Central memory CD4-positive, alpha-beta T cell (primary cell): ENCODE measurements around the gene TPP1.

ENCODE experiments used
- DNase-seq: peaks from one replicate; pipeline ENCODE4 v3.0.0; 2022

TPP1 gene

DNA sequence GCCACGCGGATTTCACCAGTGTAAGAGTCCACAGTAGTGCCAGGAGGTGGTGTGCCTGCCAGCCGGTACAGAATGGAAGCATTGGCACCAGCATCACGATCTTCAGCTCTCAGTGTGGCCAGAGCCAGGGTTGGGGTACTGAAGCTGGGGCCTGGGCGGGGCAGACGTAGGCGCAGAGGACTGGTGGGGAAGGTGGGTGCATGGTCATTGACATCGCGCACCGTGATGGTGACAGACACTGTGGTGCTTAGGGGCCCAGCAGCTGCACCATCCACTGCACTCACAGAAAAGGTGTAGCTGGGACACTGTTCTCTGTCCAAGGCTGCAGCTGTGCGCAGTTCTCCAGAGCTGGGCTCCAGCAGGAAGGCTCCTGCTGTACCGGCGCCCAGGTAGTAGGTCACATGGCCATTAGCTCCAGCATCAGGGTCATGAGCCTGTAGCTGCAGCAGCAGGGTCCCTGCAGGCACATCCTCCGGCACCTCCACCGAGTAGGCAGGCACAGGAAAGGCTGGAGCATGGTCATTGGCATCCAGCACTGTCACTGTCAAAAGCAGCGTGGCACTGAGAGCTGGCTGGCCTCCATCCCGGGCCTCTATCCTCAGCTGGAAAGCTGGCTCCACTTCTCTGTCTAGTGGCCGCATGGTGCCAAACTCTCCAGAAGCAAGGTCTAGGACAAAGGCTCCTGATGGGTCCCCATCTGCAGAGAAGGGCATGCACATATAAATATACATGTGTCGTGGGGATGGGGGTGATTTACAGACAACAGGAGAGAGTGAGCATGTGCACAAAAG is 7.9 kb upstream of the TPP1 start:
- DNase-seq: no peak

DNA sequence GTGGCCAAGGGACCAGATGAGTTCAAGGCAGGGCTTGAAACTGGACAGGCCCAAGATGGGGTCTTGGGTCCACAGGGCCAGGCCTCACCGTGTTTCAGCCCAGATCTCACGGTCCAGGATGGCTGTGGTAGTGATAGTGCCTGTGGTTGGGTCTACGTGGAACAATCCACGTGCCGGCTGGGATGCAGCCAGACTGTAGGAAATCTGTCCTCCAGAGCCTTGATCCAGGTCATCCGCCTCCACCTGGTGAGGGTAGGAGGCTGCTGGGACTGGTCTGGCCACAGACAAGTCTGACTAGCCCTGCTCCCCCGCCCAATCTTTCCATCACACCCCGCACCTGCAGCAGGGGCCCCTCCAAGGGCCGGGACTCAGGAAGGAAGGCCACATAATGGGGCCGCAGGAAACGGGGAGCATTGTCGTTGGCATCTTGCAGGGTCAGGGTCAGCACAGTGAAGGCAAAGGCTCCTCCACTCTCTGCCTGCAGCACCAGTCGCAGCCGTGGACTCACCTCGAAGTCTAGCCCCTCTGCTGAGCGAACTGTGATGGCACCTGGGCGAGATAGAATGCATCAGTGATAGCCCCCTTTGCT is 6.7 kb upstream of the TPP1 start:
- DNase-seq: no peak

DNA sequence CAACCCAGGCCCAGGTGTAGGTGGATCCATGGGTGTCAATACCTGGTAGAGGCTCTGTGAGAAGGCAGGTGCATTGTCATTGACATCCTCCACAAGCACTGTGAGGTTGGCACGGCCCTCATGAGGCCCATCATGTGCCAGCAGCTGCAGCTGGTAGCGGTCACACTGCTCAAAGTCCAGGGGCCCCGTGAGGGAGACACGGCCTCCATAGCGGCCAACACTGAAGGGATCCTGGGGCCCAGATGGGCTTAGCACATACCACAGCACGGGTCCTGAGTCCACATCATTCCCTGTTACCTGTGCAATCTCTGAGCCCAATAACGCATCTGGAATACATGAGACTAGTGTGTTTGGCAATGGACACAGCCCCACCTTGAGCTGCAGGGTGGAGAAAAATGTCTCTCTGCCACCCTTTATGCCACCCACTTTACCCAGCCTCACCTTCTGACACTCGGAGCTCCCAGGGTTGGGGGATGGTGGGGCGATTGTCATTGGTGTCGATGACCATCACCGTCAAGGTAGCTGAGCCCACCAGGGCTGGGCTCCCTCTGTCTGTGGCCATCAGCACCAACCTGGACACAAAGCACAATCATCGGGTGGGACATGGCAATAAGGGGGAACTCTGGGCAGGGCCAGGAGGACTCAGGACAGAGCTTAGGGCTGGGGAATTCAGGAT is 6.1 kb upstream of the TPP1 start:
- no peak for DNase-seq

DNA sequence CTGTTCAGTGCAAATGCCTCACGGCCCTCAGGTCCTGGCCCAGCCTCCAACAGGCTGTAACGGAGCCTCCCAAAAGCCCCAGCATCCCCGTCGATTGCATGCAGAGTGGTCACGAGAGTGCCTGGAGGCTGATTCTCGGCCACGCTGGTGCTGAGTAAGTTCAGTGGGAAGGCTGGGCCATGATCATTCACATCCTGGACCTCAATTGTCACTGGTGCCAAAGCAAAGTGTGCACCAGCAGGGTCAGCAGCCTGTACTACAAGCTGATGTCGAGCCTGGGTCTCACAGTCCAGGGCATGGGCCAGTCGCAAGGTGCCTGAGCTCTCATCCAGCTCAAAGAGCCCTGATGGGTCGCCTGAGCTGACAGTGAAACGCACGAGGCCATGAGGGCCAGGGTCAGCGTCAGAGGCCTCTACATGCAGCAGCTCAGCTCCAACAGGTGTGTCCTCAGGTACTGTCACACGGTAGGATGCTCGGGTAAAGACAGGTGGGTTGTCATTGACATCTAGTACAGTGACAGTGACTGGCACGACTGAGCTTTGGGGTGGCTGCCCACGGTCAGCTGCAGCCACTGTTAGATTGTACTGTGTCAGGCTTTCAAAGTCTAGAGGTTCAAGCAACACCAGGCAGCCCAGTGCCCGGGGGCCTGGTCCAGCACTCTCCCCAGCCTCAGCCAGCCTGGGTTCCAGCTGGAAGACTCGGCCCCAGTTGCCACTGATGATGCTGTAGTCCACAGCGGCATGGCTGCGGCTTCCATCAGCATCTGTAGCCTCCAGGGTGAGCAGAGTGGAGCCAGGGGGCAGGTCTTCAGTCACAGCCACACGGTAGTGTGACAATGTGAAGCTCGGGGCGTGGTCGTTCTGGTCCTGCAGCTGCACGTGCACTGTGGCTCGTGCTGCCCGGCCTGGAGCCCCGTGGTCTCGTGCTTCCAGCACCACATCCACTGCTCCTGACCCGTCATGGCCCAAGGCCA is 4.5 kb upstream of the TPP1 start:
- no peak for DNase-seq

DNA sequence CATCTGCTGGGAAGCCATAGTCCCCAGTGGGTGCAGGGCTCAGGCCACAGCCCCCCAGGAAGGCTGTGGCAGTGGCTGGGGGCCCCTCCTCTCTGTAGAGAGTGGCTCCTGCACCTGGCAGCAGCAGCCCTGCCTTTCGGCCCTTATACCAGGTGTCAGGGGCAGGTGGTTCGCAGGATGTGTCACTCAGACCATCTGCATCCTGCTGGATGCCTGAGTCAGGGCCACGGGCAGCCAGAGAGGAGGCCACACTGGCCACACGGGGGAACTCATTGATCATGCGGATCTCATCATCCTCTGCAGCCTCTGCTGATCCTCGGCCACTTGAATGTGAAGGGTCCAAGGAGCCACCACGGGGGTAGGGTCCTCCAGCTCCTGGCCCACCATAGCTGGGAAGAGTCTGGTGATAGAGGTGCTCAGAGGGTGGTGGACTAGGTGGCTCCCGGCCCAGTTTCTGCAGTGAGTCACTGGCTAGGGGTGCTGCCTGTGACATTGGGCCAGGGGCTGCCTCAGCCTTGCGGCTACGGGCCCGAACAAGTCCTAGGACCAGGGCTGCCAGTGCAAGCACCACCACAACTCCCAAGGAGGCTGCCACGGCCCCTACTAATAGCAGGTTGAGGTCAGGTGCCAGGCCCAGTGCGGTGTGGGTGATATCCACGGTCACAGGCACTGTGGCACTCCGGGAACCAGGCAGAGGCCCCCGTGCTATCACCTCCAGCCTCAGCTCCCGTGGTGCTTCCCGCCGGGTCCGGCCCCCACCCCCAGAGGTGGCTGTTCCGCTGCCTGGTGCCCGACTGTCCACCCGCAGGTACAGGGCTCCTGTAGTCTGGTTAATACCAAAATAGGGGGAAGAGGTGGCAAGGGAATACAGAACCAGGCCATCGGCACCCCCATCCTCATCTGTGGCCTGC is 3.3 kb upstream of the TPP1 start:
- no peak for DNase-seq

DNA sequence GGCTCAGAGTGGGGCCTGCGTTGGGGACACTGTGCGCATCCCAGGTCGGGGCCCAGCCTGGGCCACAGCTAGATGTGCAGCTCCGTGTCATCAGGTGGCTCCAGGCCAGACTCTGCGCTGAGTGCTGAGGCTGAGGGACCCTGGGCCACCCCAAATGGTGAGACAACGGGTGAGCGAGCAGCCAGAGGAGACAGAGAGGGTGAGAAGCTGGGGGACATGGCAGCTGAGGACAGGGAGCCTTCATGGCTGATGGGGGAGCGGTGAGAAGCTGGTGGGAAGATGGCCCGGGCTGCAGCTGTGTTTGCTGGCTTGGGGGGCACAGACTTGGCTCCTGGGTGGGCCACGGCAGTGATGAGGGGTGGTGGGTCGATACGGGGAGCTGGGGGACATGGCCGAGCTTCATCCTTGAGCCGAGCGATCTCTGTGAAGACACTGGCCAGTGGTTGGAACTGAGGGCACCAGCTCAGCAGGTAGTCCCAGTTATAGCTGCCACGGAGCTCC is 2.5 kb upstream of the TPP1 start:
- no peak for DNase-seq

DNA sequence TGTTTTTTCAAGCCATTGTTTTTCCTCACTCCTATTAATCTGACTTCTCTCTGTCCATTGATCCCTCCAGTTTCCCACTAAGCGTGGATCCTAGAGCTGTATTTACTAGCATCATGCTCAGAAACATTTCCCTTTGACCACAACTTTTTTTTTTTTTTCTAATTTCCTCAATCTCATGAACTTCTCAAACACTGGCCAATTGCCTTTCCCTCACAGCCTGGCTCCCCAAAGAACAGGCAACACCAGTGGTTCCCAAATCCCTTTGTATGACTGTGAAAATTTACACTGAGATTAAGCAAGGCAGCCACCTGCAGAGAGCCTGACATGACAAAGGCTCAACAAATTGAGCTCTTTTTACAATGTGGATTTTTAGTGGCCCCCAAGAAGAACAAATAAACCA is 1.4 kb upstream of the TPP1 start:
- DNase-seq: no peak

DNA sequence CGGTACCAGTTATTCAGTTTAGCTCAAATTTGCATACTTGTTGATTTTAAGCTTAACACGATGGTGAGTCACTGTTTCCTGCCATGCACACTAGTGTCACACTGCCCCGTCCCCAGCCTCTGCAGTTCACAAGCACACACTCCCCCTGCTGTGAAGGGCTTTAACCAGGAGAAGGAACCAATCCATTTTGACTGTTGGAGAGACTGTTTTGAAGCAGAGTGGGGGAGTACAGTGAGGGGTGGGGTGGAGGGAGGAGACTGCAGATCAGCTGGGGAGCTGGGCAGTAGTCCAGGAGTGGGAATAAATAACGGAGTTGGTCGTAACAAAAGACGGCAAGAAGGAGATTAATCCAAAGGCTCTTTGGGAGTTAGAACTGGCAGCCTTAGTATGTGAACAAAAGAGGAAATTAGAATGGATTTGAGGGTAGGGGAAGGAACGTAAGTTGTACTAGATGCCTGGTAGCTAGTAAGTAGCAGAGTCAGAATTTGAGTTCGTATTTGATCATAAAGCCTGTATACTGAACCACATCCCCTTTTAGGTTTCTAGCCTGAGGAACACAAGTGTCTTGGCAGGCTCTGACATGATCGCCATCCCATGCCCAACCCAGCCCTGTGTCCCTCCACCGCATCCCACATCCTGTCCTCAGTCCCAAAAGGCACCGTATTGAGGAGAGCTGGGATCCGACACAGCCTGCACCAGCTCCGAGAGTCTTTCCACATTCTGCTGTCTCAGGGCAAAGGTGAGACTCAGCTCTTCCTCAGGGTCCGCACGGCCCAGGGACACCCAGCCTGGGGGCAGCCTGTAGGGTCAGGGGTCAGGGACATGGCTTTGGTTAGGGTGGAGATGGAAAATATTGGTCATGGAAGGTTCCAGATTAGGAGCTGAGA is 862 bp downstream of the TPP1 start:
- DNase-seq: peak; percentile 45

DNA sequence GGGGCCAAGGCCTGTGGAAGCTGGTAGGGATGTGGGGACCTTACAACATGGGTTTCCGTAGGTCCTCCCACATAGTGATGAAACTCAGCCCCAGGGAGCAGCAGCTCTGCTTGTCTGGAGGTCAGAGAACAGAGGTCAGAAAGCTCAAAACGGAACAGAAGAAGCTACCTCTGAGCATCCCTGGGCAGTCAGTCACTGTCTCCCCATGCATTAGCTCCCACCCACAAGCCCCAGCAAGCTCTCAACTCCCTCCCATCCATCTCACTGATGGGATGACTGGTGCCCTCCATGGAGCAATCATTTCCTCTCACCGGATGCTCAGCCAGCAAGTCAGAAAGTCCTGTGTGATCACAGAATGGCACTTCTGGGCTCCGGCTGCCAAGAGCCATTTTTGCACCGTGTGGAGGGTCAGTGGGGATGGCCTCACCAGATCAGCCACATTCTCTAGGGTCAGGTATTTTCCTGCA is 1.9 kb downstream of the TPP1 start:
- DNase-seq: no peak

DNA sequence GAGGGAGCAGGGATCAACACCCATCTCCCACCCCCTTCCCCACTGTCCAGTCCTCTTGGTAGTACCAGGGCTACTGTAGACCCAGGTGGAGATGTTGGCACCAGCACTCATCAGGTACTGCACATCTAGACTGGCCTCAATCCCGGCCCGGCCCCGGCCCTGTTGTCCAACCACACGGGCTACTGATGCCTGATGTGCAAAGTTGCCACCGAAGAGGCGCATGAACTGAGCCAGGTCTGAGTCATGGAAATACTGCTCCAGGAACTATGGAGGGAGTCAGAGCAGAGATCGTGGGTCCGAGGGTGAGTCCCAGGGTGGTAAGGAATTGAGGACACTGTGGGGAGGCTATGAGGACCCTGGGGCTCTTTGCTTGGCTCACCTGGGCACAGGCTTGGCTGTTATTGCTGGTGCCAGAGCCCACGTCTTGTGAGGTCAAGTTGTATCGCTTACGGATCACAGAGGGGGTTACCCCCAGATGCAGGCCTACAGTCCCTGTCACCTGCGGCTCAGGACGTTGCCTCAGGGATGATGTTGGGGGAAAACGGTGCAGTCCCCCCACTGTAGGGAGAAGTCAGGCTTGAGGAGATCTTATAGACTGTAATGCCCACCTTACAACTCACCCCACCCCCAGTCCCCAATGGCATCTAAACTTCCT is 2.5 kb downstream of the TPP1 start:
- no peak for DNase-seq

DNA sequence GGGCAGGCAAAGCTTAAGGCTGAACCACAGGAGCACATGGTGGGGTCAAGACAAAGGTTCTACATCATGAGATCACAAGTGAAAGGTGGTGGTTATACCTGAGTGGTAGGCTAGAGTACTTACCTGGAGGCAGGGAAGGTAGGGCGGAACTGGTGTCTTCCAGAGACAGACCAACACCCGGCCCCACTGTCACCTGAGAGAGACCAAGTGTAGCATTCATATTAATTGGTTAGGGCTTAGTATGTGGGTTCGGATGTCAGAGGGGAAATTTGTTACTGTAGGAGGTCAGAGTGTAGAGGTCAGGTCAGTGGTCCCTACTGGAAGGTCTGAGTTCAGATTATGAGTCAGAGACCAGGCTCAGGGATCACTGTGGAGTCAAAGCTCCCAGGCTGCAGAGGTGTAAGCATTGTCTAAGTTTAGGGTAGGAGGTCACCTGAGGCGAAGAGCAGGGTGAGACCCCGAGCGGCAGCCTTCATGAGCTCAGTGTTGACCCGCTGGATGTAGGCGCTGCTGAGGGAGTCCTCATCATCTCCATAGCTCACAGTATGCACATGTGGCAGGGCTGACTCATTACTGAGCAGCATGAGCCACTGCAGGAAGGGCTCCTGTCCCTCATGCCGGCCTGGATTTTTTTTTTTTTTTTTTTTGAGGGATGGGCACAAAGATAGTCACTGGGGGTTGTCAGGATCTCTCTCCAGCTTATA is 3.2 kb downstream of the TPP1 start:
- DNase-seq: no peak

DNA sequence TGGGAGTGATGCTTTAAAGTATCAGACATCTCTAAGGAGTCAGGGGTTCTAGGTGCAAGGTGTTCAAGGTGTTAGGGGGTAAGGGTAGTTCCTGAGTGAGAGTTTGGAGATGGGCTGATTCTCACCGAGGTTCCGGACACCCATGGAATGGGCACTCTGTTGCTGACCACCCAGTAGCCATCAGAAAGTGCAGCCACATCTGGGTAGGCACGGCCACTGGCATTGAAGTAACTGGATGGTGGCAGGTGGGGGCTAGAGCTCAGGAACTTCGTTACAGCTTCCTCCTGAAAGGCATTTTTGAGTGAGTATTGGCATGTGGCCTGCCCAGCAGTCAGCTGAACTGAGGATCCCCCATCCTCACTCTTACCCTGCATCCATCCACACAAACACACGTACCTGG is 4.2 kb downstream of the TPP1 start:
- no peak for DNase-seq

DNA sequence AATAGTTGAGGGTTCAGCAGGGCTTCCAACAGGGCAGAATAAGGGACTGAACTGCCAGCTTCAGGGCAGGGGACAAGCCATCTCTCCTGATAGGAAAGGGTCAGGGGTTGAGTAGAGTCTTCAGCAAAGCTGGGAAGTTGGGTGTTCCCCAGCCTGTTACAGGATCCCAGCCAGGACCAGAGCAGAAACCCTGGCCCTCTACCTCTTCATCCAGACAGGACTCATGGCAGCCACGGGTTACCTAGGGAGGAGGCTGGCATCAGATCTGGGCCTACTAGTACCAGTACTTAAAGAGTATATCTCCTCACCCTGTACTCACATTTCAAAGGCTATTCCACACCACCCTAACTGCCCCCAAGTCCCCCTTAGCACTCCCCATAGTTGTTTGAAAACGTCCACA is 4.8 kb downstream of the TPP1 start:
- DNase-seq: no peak

DNA sequence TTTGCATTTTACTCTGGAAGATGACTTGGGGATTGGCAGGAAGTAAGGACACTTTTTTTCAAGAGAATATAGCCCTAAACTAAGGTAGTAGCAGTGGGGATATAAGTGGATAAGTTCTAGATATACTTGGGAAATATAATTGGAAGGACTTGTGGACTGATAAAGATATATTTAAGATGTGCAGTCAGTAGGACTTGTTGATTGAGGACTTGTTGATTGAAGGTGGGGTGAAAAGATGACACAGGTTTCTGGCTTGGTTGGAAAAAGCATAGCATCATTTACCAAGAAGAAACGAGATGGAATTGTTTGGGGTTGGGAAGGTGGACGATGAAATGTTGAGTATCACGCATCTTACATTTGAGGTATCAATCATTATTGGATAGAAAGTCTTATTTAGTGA is 5.7 kb downstream of the TPP1 start:
- DNase-seq: no peak

DNA sequence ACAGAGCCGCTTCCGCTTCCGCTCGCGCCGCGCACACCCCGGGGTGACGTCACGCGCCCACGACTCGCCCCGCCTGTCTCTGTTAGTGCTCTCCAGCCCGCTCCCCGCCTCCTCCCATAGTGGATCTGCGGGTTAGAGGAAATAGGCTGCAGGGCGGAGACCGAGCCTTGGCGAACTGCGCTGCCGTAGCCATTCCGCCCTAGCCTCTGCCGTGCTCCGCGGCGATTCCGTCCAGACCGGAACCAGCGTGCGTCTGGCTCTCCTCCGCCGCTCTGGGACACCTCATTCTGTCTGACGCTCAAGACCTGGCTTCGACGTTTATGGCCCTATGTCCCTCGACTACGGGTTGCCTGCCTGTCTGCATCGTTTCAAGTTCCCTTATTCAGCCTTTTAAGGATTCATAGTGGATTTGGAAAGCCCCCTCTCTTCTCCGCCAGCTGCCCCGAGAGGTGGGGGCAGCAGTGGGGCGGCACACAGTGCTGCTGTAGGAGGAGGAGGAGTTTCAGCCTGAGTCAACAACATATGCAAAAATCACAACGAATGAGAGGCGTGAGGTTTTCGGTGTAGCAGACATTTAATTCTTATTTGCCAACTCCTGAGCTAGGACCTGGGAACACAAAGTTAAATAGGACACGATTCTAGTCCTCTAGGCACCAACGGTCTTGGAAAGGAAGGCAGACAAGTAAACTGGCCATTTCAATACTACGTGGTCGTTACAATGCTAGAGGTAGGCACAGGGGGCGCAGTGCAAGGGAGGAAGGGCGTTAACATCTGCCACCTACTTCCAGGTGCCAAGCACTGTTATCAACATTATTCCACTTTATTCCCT is 6.8 kb downstream of the TPP1 start, which contains the start of gene TAF10:
Gene TAF10, minus strand, starts transcription at position 4 of the 829 bp plus-strand sequence. CDS start 27 bp downstream, outside the sequence.
- DNase-seq: peak; percentile 96

DNA sequence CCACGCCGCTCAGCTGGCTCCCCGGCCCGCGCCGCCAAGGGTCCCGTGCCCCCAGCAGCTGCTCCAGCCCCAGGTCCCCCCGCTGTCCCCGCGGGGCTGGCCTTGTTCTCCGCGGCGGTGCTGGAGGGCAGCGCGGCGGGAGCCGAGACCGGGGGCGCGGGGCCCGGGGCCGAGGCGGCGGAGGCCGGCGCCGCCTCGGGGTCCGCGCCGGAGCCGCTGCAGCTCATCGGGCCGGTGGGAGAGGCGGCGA is 7.3 kb downstream of the TPP1 start:
- DNase-seq: no peak

DNA sequence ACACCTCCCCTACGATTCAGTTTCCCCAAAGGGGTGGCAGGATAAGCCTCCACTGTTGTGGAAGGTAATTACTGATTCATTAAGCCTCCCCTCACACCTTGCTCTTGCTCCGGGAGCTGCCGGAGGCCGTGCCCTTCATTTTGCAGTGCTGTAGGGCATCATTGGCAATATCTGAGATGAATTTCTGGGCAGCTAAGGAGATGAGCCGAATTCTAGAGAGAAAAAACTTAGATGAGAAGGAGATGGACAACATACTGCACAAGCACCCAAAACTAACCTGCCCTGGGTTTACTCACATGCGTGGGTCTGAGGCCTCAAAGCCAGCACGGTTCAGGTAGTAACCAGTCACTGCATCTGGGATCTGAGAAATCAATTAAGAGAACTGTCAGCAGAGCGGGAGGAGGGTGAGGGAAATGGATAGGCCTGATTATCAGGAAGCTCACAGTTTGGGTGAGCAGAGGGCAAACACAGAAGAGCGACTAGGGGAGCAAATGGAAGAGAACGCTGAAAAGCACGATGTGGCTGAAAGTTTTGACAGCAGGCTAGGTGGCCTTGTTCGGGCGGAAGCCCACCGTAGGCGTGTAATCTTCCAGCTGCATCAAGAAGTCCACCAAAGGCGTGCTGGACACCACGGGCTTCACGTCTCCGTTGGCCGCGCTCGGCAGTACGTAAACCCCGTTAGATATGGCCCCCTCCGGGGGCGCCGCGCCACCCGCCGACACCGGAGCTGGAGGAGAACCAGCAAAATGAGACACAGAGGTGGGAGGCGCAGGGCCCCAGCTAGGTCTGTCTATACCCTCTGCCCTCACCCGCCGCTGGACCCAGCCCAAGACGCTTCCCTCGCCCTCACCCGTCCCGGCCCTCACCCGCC is 7.9 kb downstream of the TPP1 start:
- no peak for DNase-seq
